Frontal cortex (tissue), 4 donors: ENCODE results near the gene PPP2R3C. TPM values are rescaled to one million over a fixed set of nuclear protein-coding genes. Genes with fewer than 3 reads are reported as not detected.
"Not testable (repeated sequence)": the region's sequence is repeated elsewhere in the genome, so short reads cannot be mapped to it uniquely, and the experiment has no call there.

ENCODE experiments used
- DNase-seq, 2 donors: peaks; one replicate each; pipeline ENCODE4 v3.0.0; 2012; ENCODE audit warnings: low spot score in 2 of 2
- FAIRE-seq: peaks from 2 replicates; lab custom pipeline; 2012; peaks lifted over from hg19 to GRCh38; lab: Jason Lieb, UNC
- total RNA-seq: library from RNA; depleted of rRNA; stranded (reverse); fragments of >200 nt; gene quantifications from one replicate; pipeline ENCODE4 v1.2.3, GENCODE V29; 2014
- donor health status: control.
- donor health status: control.
- donor health status: control.

Gene PPP2R3C
- total RNA-seq, 1 donor from 2014 or later, result 57.1 TPM

GRCh38 chr14:35068238-35069012 is 53.4 kb downstream of the PPP2R3C start:
- DNase-seq (no peak), FAIRE-seq (no peak)

DNA sequence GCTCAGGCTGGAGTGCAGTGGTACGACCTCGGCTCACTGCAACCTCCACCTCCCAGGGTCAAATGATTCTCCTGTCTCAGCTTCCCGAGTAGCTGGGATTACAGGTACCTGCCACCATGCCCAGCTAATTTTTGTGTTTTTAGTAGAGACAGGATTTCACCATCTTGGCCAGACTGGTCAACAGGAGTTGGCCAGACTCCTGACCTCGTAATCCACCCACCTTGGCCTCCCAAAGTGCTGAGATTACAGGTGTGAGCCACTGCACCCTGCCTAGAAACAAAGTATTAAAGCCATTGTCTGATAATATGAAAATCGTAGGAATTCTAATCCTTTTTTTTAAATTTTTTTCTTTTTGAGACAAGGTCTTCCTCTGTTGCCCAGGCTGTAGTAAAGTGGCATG is 56.1 kb downstream of the PPP2R3C start:
- FAIRE-seq, result not testable (repeated sequence)

DNA sequence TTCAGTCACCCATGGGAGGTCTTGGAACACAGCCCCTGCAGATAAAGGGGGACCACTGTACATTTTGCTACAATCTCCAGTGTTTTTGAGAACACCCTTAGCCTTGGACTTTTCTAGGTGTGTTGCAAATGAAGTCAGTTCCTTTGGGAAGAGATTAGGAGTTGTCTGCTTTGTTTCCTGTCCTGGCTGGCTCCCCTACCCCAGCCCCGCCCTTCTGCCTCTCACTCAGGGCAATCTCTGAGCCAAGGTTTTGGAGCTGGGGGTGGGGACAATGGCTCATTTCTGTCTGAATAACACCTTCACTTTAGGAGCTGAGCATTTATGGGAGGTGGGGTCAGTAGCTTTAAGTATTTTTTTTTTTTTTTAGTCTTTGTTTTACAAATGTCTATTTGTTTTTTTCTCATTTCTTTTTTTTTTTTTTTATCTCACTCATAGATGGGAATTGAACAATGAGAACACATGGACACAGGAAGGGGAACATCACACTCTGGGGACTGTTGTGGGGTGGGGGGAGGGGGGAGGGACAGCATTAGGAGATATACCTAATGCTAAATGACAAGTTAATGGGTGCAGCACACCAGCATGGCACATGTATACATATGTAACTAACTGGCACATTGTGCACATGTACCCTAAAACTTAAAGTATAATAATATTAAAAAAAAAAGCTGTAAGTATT is 60.5 kb downstream of the PPP2R3C start:
- not testable (repeated sequence) for FAIRE-seq, DNase-seq

More for the DNA sequence above, 56.1 kb downstream of the PPP2R3C start:
- not testable (repeated sequence) for DNase-seq

GRCh38 chr14:35052637-35053036 is 69.2 kb downstream of the PPP2R3C start:
- FAIRE-seq (no peak), DNase-seq (no peak)

DNA sequence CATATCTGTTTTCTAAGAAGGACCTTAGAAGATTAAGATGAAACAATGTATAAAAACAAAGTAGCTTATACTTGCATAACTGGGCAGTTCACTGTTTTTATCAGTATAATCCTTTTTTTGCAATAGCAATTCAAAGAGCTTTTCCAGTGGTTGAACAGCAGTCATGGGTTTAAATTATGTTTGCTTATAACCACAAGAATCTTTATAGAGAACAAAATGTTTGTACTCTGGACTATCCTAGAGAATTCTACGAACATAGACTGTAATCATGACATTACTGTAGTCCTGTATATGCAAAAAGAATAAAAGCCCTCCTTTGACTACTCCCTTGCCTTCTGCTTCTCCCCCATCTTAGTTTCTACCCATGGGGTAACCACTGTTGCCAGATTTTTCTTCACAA is 70.0 kb downstream of the PPP2R3C start:
- DNase-seq, result no peak
- no peak for FAIRE-seq

GRCh38 chr14:35050652-35051051 is 71.1 kb downstream of the PPP2R3C start:
- FAIRE-seq (no peak), DNase-seq (no peak)

- FAIRE-seq (no peak), DNase-seq (no peak)
Measured at GRCh38 chr14:35047976-35048513, 73.7 kb downstream of the PPP2R3C start.

- no peak for FAIRE-seq
- no peak for DNase-seq
Measured at GRCh38 chr14:35046751-35047536, 74.8 kb downstream of the PPP2R3C start.

DNA sequence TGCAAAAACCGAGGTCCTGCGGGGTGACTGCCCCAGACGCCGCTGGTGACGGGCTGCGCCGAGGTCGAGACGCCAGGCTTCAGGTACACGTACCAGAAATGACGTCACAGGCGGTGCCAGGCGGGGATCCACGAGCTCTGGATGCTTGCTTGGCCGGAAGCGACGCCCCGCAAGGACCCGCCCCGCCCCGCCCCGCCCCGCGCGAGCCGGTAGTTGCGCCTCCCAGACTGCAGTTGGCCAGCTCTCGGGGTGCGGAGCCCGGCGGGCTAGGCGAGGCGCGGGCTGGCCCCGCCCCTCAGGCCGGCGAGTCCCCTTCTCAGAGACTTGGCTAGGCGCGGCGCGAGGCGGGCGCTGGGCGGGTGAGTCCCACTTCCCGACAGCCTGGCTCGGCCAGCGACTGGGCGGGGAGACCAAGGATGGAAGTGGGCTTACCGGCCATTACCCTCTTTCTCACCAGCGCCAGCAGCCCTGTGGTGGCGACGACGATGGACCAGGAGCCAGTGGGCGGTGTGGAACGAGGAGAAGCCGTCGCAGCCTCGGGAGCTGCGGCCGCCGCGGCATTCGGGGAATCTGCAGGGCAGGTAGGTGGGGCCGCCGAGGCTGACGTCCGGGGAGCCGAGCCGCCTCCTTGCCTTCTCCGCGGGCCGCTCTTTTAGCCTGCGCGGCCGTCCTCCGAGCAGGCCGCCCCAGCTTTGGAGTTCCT is 75.6 kb downstream of the PPP2R3C start, which contains the start of gene FAM177A1:
Gene FAM177A1, plus strand, starts transcription at position 225 of the 703 bp plus-strand sequence. Its CDS starts 192 bp downstream, at position 417.
- FAIRE-seq (no peak), DNase-seq (peak; percentile 95 to 98)

DNA sequence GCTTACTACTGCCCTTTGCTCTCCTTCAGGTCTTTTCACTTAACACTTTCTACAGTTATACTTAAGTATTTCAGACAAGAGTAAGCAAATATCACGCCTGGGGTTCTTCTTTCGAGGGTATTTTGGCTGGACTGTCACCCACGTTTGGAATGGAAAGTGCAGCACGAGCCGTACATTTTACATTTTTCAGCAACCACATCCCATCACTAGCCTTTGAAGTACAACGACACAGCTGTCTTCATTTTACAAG is 76.1 kb downstream of the PPP2R3C start:
- FAIRE-seq, result no peak
- DNase-seq, result no peak

DNA sequence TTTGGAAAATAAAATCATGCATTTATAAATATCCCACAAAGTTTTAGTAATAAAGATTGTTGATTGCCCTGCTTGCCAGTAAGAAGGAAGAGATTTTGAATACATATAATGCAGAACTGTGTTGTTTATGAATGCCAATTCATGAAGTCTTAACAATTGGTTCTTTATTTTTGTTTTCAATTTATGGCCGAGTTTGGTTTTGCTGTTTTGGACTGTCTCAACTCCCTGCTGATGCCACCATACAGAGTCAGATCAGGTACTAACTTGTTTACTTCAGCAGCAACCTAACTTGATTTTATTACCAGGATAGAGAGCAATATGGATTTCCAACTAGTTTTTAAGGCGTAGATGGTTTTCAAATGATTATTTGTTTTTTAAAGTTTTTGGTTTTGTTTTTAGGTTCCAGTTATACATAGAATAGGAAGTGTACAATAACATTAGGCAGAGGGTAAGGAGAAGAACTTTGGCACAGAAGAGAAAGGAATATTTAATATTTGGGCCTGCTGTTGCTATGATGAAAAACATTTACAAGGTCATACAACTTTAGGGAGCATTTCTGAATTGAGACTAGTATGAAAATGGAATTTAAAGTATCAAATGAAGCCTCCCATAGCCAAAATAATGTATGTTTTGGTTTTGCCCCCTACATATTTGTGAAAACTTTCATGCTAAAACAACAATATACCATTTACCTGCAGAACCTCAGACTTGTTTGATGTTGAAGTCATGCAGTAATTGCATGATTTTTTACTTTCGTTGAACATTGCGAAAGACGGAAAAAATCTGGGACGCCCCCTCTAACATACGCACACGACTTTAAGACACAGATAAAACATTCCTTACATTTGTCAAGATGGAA is 76.6 kb downstream of the PPP2R3C start:
- peak; percentile 36 for FAIRE-seq
- DNase-seq, result peak in 1 of 2 donors; percentile 56

- DNase-seq (no peak), FAIRE-seq (no peak)
Measured at GRCh38 chr14:35043046-35043445, 78.7 kb downstream of the PPP2R3C start.

GRCh38 chr14:35042632-35043031 is 79.2 kb downstream of the PPP2R3C start:
- no peak for FAIRE-seq
- DNase-seq, result no peak

DNA sequence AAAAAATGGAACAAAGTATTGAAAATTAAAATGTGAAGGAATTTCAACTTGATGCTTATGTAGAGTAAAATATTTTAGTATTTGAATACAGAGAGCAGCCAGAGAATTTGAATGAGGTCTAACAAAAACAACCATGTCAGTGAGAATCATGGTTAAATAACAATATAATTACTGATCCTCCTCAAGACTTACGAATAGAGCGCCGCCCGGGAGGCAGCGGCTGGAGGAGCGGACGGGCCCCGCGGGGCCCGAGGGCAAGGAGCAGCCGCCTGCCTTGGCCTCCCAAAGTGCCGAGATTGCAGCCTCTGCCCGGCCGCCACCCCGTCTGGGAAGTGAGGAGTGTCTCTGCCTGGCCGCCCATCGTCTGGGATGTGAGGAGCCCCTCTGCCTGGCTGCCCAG is 83.5 kb downstream of the PPP2R3C start:
- not testable (repeated sequence) for DNase-seq, FAIRE-seq

Other genes with a start within 250 kb of the PPP2R3C start
- 18.3 TPM for gene BAZ1A, start 246.6 kb downstream of the PPP2R3C start, total RNA-seq
- gene SRP54, start 139.0 kb downstream of the PPP2R3C start, total RNA-seq, result 63.6 TPM
- gene FAM177A1, start 75.7 kb downstream of the PPP2R3C start, total RNA-seq, result 44.8 TPM
- 19.2 TPM for gene PRORP, start 562 bp upstream of the PPP2R3C start, total RNA-seq
- 218 TPM for gene PSMA6, start 170.4 kb upstream of the PPP2R3C start, total RNA-seq